HEK293 (cell line): ENCODE measurements around the gene ZBTB20.

Source experiments
- ZNF660 ChIP-seq: fragments of 450-650 bp; IDR thresholded peaks from 2 replicates; pipeline ENCODE4 v1.5.1; 2018; ENCODE audit warnings: missing biosample characterization, mild to moderate bottlenecking, missing genetic modification characterization
- TF ChIP-seq, protein P1 (sequence below): fragments of 450-650 bp; formaldehyde crosslinking; IDR thresholded peaks from 2 replicates; pipeline ENCODE4 v1.5.1; 2016; ENCODE audit warnings: missing biosample characterization, missing genetic modification characterization

DNA sequence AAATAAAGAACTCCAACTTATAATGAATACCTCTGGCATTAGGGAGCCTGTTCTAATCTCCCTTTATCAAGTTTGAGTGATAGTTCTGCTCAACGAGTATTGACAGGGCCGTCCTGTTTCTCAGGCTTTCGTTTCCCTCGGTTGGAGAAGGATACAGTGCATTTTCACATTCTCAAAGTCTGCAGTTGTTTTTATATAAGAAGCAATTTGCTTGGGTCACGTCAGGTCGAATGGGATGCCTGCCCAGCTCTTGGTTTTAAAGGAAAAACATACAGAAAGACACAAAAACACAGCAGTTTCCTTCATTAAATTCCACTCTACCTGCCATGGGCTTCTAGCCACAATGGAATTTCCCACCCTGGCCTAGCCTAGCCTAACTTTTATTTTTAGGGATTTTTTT, 487.0 kb downstream of the ZBTB20 start:
- no peak for TF ChIP-seq ZNF660
- TF ChIP-seq, protein P1, sequence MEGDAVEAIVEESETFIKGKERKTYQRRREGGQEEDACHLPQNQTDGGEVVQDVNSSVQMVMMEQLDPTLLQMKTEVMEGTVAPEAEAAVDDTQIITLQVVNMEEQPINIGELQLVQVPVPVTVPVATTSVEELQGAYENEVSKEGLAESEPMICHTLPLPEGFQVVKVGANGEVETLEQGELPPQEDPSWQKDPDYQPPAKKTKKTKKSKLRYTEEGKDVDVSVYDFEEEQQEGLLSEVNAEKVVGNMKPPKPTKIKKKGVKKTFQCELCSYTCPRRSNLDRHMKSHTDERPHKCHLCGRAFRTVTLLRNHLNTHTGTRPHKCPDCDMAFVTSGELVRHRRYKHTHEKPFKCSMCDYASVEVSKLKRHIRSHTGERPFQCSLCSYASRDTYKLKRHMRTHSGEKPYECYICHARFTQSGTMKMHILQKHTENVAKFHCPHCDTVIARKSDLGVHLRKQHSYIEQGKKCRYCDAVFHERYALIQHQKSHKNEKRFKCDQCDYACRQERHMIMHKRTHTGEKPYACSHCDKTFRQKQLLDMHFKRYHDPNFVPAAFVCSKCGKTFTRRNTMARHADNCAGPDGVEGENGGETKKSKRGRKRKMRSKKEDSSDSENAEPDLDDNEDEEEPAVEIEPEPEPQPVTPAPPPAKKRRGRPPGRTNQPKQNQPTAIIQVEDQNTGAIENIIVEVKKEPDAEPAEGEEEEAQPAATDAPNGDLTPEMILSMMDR (tag by site-specific recombination): no peak
